Natural killer cell treated with Interleukin-12 subunit alpha and Interleukin-12 subunit beta and Interleukin-15 and Interleukin-18, amount 100 ng/mL, for 72 hours (primary cell): ENCODE measurements around the gene BAG1. TPM values are rescaled to one million over a fixed set of nuclear protein-coding genes. Genes with fewer than 3 reads are reported as not detected.

Experiments used
- ATAC-seq, 2 donors: fragments of 150-1000 bp; cut with Tn5 transposase in 1 of 2; sonication (Bioruptor Pico), chemical (Tn5 transposase) in 1 of 2; 2 replicates each; pipeline ENCODE4 v1.10.0; 2021
- DNase-seq: peaks from one replicate; pipeline ENCODE4 v3.0.0; 2022; ENCODE audit warnings: low spot score
- H3K27ac Mint-ChIP-seq, 2 donors: 1 replicate in 1 of 2; 2 replicates in 1 of 2; pipeline ENCODE4 v1.8.0; 2022; ENCODE audit warnings: mixed read lengths in 2 of 2, mild to moderate bottlenecking in 1 of 2, moderate library complexity in 1 of 2
- H3K27me3 Mint-ChIP-seq, 2 donors: 1 replicate in 1 of 2; 2 replicates in 1 of 2; pipeline ENCODE4 v1.8.0; 2022; ENCODE audit warnings: mixed read lengths in 2 of 2
- H3K36me3 Mint-ChIP-seq: one replicate; pipeline ENCODE4 v1.8.0; 2022; ENCODE audit warnings: mixed read lengths
- H3K4me1 Mint-ChIP-seq, 2 donors: 1 replicate in 1 of 2; 2 replicates in 1 of 2; pipeline ENCODE4 v1.8.0; 2022; ENCODE audit warnings: low read depth in 2 of 2, mixed read lengths in 2 of 2, mild to moderate bottlenecking in 1 of 2
- H3K4me3 Mint-ChIP-seq: one replicate; pipeline ENCODE4 v1.8.0; 2022; ENCODE audit warnings: mixed read lengths
- H3K9me3 Mint-ChIP-seq: 2 replicates; pipeline ENCODE4 v1.8.0; 2022; ENCODE audit warnings: mixed read lengths
- total RNA-seq, 2 donors: library from RNA; stranded (reverse); gene quantifications; one replicate each; pipeline ENCODE4 v1.2.3, GENCODE V29; 2022

The BAG1 gene
- 100 to 1,000 TPM in 1 of 2 donors, 10 to 100 TPM in 1; 46.1 to 115 TPM for total RNA-seq

DNA sequence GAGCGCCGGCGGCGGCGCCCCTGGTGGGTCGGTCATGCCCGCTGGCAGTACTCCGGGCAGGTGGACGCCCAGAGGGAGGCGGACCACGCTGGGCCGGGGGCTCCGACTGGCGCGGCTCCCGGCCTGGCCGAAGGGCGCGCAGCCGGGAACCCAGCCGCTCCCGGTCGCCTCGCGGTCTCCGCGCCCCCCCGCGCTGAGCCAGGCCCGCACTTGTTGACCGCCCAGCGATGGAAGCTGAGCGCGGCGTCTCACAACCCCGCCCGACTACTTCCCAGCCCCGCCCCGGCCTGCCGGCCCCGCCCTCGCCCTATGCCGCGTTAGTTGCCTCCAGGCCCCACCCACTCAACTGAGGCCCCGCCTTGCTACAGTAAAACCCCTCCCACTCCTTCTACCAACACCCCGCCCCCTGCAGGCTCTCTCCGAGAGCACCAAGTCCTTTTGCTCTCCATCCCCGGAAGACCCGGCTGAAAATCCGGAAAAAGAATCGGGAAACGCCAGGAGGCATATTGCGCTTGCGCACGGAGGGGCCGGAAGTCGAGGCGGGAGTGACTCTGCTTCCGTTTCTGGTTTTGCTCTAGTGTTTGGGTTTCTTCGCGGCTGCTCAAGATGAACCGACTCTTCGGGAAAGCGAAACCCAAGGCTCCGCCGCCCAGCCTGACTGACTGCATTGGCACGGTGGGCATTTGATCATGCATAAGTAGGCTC is at the start of gene BAG1, which contains the start of gene CHMP5:
Gene BAG1, minus strand, starts transcription at position 236 of the 705 bp plus-strand sequence.
Gene CHMP5, plus strand, starts transcription at position 577 of the 705 bp plus-strand sequence. Its CDS starts 30 bp downstream, at position 607.
- H3K4me1 Mint-ChIP-seq, result peaks cover 37 to 46% of the 10 kb centered on the region in 2 donors
- peak; percentile 99 for DNase-seq
- H3K4me3 Mint-ChIP-seq, result peak within 1 kb of the TSS; percentile 99
- H3K36me3 Mint-ChIP-seq, result peaks cover 42% of the 10 kb centered on the region
- no peaks in the 10 kb centered on the region for H3K27me3 Mint-ChIP-seq
- ATAC-seq, result peak; percentile 97 to 98
- H3K9me3 Mint-ChIP-seq, result no peaks in the 10 kb centered on the region
- H3K27ac Mint-ChIP-seq, result peak within 1 kb of the TSS; percentile 95 to 98

DNA sequence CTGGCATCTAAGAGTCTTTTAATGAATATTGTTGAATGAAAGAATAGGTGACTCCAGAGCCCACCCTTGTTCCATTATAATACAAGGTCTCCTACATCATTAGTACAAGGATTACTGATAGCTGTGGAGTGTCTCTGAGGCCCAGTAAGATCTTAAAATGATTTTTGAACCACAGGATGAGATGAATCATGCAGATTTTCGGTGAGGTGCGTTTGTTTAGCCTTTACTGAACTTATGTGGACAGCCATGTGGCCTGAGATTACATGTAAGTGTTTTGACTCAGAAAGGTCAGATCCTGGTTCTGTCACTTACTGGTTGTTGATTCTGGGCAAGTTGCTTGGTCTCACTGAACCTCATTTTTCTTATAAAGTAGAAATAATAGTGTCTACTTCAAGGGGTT is 47.4 kb upstream of the BAG1 start:
- H3K4me1 Mint-ChIP-seq, result peaks cover 6 to 8% of the 10 kb centered on the region in 2 donors
- H3K9me3 Mint-ChIP-seq, result no peaks in the 10 kb centered on the region
- H3K36me3 Mint-ChIP-seq, result peaks cover 39% of the 10 kb centered on the region
- ATAC-seq (no peak), DNase-seq (no peak)
- no peak overlapping the region for H3K4me3 Mint-ChIP-seq
- H3K27ac Mint-ChIP-seq, result no peak overlapping the region
- H3K27me3 Mint-ChIP-seq, result no peaks in the 10 kb centered on the region

- H3K4me1 Mint-ChIP-seq, result peaks cover 6 to 8% of the 10 kb centered on the region in 2 donors
- peaks cover 33% of the 10 kb centered on the region for H3K36me3 Mint-ChIP-seq
- ATAC-seq (no peak), DNase-seq (no peak)
- H3K27me3 Mint-ChIP-seq, result no peaks in the 10 kb centered on the region
- H3K4me3 Mint-ChIP-seq, result no peak overlapping the region
- H3K27ac Mint-ChIP-seq, result peak overlapping the region in 1 of 2 donors; percentile 35
- no peaks in the 10 kb centered on the region for H3K9me3 Mint-ChIP-seq
Measured at GRCh38 chr9:33310748-33311147, 46.2 kb upstream of the BAG1 start.

- H3K4me3 Mint-ChIP-seq, result no peak overlapping the region
- ATAC-seq, result no peak
- peaks cover 27% of the 10 kb centered on the region for H3K36me3 Mint-ChIP-seq
- no peaks in the 10 kb centered on the region for H3K27me3 Mint-ChIP-seq
- DNase-seq, result no peak
- no peaks in the 10 kb centered on the region for H3K9me3 Mint-ChIP-seq
- H3K27ac Mint-ChIP-seq, result no peak overlapping the region
- peaks cover 2 to 8% of the 10 kb centered on the region in 2 donors for H3K4me1 Mint-ChIP-seq
Measured at GRCh38 chr9:33309903-33310302, 45.4 kb upstream of the BAG1 start.

GRCh38 chr9:33307067-33307466 is 42.6 kb upstream of the BAG1 start:
- no peaks in the 10 kb centered on the region for H3K27me3 Mint-ChIP-seq
- H3K36me3 Mint-ChIP-seq, result peaks cover 13% of the 10 kb centered on the region
- H3K4me3 Mint-ChIP-seq, result no peak overlapping the region
- H3K9me3 Mint-ChIP-seq, result no peaks in the 10 kb centered on the region
- H3K27ac Mint-ChIP-seq, result no peak overlapping the region
- DNase-seq (no peak), ATAC-seq (no peak)
- peaks cover 2 to 8% of the 10 kb centered on the region in 2 donors for H3K4me1 Mint-ChIP-seq

DNA sequence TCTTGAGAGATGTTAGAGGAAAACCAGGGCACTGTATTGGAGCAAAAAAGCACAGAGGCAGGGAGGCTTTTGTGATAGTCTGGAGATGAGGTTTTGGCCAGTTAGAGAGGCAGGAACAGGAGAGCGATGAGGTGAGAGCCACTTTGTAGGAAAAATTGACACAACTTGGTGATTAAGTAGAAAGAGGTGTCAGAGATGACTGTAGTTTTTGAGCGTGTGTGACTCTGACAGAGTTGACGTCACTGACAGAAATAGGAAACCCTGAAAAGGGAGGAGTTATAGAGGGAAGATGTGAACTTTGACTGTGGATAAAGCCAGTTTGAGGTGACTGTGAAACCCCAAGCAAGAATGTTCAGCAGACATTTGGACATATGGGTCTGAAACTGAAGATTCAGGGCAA is 41.5 kb upstream of the BAG1 start:
- ATAC-seq (peak; percentile 52 to 78), DNase-seq (no peak)
- peaks cover 11% of the 10 kb centered on the region for H3K36me3 Mint-ChIP-seq
- H3K9me3 Mint-ChIP-seq, result no peaks in the 10 kb centered on the region
- H3K27me3 Mint-ChIP-seq, result no peaks in the 10 kb centered on the region
- H3K4me3 Mint-ChIP-seq, result no peak overlapping the region
- H3K4me1 Mint-ChIP-seq, result peaks cover 2 to 8% of the 10 kb centered on the region in 2 donors
- no peak overlapping the region for H3K27ac Mint-ChIP-seq

DNA sequence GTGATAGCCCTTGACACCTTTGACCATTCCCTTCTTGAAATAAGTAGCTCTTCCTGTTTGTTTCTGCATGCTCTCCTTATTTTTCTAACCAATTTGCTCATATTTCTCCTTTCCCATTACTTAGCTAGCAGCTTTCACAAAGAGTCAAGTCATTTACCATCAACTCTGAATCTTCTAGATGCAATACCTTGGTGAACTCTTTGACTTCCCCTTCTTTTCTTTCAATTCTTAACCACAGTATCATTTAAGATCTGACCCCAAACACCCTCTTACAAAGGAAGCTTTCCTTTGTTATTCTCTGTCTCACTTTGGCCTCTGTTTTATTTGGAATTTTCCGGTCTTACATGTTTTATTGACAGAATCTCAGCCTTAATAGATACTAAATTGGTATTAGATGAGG is 39.9 kb upstream of the BAG1 start:
- Mint-ChIP-seq H3K9me3 (no peaks in the 10 kb centered on the region), H3K36me3 (peaks cover 7% of the 10 kb centered on the region), H3K4me1 (peaks cover 0 to 6% of the 10 kb centered on the region in 2 donors), H3K27me3 (no peaks in the 10 kb centered on the region), H3K4me3 (no peak overlapping the region), H3K27ac (no peak overlapping the region)
- DNase-seq (no peak), ATAC-seq (no peak)

DNA sequence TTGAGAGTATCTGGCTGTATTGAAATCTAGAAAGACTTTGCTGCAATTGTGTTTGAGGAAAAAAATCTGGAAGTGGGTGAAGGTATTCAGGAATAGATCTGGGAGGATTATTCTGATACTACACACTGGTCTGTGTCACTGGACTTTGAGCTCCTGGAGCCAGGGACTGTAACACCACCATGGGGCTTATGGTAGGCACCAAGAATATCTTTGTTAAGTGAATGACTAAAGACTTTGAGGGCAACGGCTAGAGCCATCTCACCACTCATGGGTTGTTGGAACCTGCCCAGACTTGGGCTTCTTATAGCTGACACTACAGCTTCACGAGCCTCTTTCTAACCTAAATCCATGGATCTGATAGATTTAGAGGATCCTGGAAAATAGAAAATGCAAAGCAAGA is 36.0 kb upstream of the BAG1 start:
- H3K4me1 Mint-ChIP-seq, result peaks cover 32 to 37% of the 10 kb centered on the region in 2 donors
- no peak for ATAC-seq
- no peak overlapping the region for H3K27ac Mint-ChIP-seq

GRCh38 chr9:33297432-33297831 is 32.9 kb upstream of the BAG1 start:
- DNase-seq, result no peak
- no peaks in the 10 kb centered on the region for H3K27me3 Mint-ChIP-seq
- H3K27ac Mint-ChIP-seq, result peak overlapping the region; percentile 63 to 68
- peaks cover 54 to 55% of the 10 kb centered on the region in 2 donors for H3K4me1 Mint-ChIP-seq
- peak overlapping the region; percentile 59 for H3K4me3 Mint-ChIP-seq
- H3K36me3 Mint-ChIP-seq, result peaks cover 48% of the 10 kb centered on the region
- H3K9me3 Mint-ChIP-seq, result no peaks in the 10 kb centered on the region
- no peak for ATAC-seq

More for the DNA sequence above, 36.0 kb upstream of the BAG1 start:
- H3K9me3 Mint-ChIP-seq, result no peaks in the 10 kb centered on the region
- H3K36me3 Mint-ChIP-seq, result peaks cover 34% of the 10 kb centered on the region
- DNase-seq, result no peak
- no peaks in the 10 kb centered on the region for H3K27me3 Mint-ChIP-seq
- H3K4me3 Mint-ChIP-seq, result no peak overlapping the region

DNA sequence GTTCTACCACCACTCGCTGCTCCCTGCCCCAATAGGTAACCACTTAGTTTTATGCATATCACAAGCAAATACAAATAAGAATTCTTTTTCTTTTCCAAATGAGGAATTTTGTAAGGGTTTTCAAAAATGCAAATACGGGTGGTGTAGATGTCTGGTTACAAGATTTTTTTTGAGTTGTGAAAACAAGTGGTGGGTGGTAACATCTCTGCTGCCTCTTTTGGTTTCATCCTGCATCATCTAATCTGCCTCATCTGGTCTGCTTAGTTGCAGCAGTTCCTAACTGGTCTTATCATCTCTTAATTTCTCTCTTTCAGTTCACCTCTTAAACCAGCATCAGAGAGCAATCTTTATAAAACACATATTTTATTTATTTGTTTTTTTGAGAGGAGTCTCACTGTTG is 31.1 kb upstream of the BAG1 start:
- peak overlapping the region; percentile 63 for H3K4me3 Mint-ChIP-seq
- peak; percentile 35 to 78 for ATAC-seq

GRCh38 chr9:33294670-33295432 is 30.3 kb upstream of the BAG1 start:
- no peaks in the 10 kb centered on the region for H3K27me3 Mint-ChIP-seq
- ATAC-seq (no peak), DNase-seq (no peak)
- peaks cover 50% of the 10 kb centered on the region for H3K36me3 Mint-ChIP-seq
- H3K9me3 Mint-ChIP-seq, result no peaks in the 10 kb centered on the region
- H3K4me3 Mint-ChIP-seq, result peak overlapping the region; percentile 48
- peaks cover 73% of the 10 kb centered on the region in 2 donors for H3K4me1 Mint-ChIP-seq
- peak overlapping the region; percentile 66 to 83 for H3K27ac Mint-ChIP-seq

More for the DNA sequence above, 31.1 kb upstream of the BAG1 start:
- Mint-ChIP-seq H3K9me3 (no peaks in the 10 kb centered on the region), H3K4me1 (peaks cover 67% of the 10 kb centered on the region in 2 donors), H3K27me3 (no peaks in the 10 kb centered on the region), H3K27ac (peak overlapping the region; percentile 68 to 72), H3K36me3 (peaks cover 50% of the 10 kb centered on the region)
- DNase-seq, result no peak

DNA sequence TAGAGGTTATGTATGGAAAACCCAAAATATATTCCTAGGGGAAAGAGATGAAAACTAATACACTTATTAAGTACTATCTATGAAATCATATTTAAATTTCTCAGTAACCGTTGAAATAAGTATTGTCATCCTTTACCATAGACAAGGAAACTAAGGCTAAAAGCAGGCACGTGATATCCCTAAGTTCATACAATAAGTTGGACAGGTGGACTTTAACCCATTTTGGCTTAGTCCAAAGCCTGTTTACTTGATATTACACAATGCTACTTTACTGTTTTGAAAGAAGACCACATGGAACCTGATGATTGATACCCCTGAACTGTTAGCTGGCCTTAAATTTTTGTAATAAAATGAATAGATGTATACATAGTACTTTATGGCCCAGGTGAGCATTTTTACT is 29.3 kb upstream of the BAG1 start:
- Mint-ChIP-seq H3K9me3 (no peaks in the 10 kb centered on the region), H3K27me3 (no peaks in the 10 kb centered on the region), H3K4me1 (peaks cover 64 to 71% of the 10 kb centered on the region in 2 donors), H3K4me3 (no peak overlapping the region), H3K27ac (peak overlapping the region; percentile 83 to 100), H3K36me3 (peaks cover 45% of the 10 kb centered on the region)
- ATAC-seq (no peak), DNase-seq (no peak)

- H3K4me3 Mint-ChIP-seq, result peak overlapping the region; percentile 98
- H3K27me3 Mint-ChIP-seq, result no peaks in the 10 kb centered on the region
- ATAC-seq, result no peak
- no peaks in the 10 kb centered on the region for H3K9me3 Mint-ChIP-seq
- peaks cover 45 to 56% of the 10 kb centered on the region in 2 donors for H3K4me1 Mint-ChIP-seq
- DNase-seq, result no peak
- peaks cover 30% of the 10 kb centered on the region for H3K36me3 Mint-ChIP-seq
- peak overlapping the region; percentile 99 to 100 for H3K27ac Mint-ChIP-seq
Measured at GRCh38 chr9:33291901-33292300, 27.4 kb upstream of the BAG1 start.

- Mint-ChIP-seq H3K4me1 (peaks cover 41 to 50% of the 10 kb centered on the region in 2 donors), H3K9me3 (no peaks in the 10 kb centered on the region), H3K36me3 (peaks cover 22% of the 10 kb centered on the region), H3K4me3 (peak overlapping the region; percentile 98), H3K27ac (peak overlapping the region; percentile 99 to 100), H3K27me3 (no peaks in the 10 kb centered on the region)
- ATAC-seq, result no peak
- DNase-seq, result no peak
Measured at GRCh38 chr9:33291031-33291397, 26.5 kb upstream of the BAG1 start.
